ENCODE data around the gene SLX4IP.

SLX4IP gene

DNA sequence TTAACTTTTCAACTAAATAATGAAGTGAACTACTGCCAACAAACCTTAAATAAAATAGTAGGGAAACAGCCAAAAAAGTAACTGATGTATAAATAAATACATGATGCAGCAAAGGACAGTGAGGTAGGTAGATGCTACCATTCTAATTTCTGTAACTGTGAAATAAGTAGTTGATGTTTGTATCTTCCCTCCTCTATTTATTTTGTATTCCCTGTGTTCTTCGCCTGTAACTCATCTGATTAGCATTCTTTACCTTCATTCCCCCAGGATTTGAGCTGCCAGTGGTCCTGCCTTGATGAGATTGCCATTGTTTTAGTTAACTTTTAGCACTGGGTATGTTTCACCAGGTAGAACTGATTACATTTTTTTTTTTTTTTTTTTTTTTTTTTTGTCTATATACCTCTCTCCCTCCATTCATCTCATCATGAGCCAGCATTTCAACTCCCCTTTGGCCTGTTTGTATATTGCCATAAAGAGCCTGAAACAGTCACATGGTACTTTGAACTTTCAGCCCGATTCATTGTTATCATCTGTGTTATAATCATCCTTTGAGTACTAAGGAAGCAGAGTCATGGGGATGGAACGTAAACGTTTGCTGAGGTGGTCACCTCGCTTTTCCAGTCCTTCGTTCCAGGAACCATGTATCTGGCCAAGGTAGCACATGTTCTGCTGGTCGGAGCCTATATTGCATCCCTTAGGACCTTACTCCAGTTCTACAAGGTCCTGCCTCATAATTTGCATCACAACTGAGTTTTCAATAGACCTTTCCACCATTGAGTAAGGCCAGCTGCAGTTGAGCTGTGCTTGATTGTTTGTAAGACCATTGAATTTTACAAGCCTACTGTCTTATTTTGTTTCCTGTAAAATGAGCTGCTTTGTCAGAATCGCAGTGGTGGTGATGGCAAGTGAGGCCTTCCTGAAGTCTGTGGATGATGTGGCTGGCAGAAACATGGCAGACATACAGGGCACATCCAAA is 131.1 kb downstream of the SLX4IP start:
- H3K4me3 ChIP-seq (ENCODE audit: low read length) = no peak overlapping the region
- no peak overlapping the region for H3K9ac ChIP-seq (ENCODE audit: low read length)
- no peaks in the 10 kb centered on the region for H3K27me3 ChIP-seq (ENCODE audit: control insufficient read depth, insufficient read depth, low read length)
- H3K36me3 ChIP-seq (ENCODE audit: control insufficient read depth, insufficient read depth, low read length) = no peaks in the 10 kb centered on the region
- H3K4me1 ChIP-seq (ENCODE audit: control insufficient read depth, insufficient read depth, low read length) = no peaks in the 10 kb centered on the region
- no peak overlapping the region for H3K27ac ChIP-seq (ENCODE audit: low read depth, low read length)

DNA sequence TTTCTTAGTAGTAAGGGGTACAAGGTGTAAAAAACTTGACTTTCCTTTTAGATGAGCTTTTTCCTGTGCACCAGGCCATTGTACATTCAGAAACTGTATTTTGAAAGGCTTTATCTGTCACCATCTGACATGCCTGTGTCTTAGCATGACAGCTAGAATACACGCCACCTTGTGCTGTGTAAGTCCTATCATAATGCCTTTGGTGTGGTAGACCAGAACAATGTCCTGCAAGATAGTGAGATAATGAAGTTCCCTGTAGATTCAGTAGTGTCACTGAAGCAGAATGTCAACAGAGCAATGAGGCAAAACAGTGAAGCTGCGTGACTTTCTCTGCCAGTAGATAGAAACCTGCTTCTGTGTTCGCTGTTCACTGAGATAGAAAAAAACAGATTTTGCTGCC is 132.9 kb downstream of the SLX4IP start:
- Histone ChIP-seq H3K36me3 (ENCODE audit: control insufficient read depth, insufficient read depth, low read length) (no peaks in the 10 kb centered on the region), H3K9ac (ENCODE audit: low read length) (no peak overlapping the region), H3K27me3 (ENCODE audit: control insufficient read depth, insufficient read depth, low read length) (no peaks in the 10 kb centered on the region), H3K27ac (ENCODE audit: low read depth, low read length) (no peak overlapping the region), H3K4me1 (ENCODE audit: control insufficient read depth, insufficient read depth, low read length) (no peaks in the 10 kb centered on the region), H3K4me3 (ENCODE audit: low read length) (no peak overlapping the region)

DNA sequence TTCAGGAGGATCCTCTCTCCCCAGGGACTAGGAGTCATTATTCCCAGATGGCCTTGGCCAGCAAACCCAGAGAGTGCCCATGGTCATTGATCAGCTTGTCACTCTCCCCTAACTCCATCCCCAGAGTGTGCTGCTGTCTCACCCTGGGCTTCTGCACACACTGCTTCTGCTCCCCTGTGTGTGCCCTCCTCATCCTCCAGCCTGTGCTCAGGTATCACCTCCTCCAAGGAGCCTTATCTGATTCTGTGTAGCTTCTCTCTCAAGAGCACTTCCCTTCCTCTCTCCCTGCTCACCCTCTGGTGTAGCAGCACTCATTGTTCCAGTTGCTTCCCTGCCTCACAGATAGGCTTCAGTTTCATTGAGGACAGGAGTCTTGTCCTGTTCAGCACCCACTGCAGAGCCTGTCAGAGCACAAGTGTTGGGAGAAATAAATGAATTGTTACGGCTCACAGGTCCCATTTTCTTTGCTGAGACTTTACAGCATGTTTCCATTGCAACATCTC is 136.3 kb downstream of the SLX4IP start:
- H3K4me1 ChIP-seq (ENCODE audit: control insufficient read depth, insufficient read depth, low read length) = no peaks in the 10 kb centered on the region
- H3K27me3 ChIP-seq (ENCODE audit: control insufficient read depth, insufficient read depth, low read length) = no peaks in the 10 kb centered on the region
- H3K4me3 ChIP-seq (ENCODE audit: low read length) = no peak overlapping the region
- H3K36me3 ChIP-seq (ENCODE audit: control insufficient read depth, insufficient read depth, low read length) = no peaks in the 10 kb centered on the region
- H3K27ac ChIP-seq (ENCODE audit: low read depth, low read length) = no peak overlapping the region
- H3K9ac ChIP-seq (ENCODE audit: low read length) = no peak overlapping the region

DNA sequence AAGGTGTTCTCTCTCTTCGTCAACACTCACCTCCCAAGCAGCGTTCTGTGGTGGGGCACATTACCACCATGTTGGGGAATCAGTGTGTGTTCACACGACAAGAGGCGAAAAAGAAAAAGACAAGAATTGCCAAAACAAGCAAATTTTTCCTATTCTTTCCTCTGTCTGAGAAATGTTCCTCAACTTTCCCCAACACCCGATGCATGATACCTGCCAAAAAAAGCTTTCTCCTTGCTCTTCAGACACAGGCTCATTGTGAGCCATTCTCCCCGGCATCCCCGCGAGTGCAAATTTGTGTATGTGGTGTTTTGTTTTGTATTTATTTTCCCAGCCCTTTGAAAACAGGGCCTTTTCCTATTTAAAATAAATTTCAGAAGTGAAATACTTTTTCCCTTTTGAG is 137.7 kb downstream of the SLX4IP start:
- Histone ChIP-seq H3K4me1 (ENCODE audit: control insufficient read depth, insufficient read depth, low read length) (no peaks in the 10 kb centered on the region), H3K36me3 (ENCODE audit: control insufficient read depth, insufficient read depth, low read length) (no peaks in the 10 kb centered on the region), H3K27me3 (ENCODE audit: control insufficient read depth, insufficient read depth, low read length) (no peaks in the 10 kb centered on the region), H3K9ac (ENCODE audit: low read length) (no peak overlapping the region), H3K27ac (ENCODE audit: low read depth, low read length) (no peak overlapping the region), H3K4me3 (ENCODE audit: low read length) (no peak overlapping the region)

DNA sequence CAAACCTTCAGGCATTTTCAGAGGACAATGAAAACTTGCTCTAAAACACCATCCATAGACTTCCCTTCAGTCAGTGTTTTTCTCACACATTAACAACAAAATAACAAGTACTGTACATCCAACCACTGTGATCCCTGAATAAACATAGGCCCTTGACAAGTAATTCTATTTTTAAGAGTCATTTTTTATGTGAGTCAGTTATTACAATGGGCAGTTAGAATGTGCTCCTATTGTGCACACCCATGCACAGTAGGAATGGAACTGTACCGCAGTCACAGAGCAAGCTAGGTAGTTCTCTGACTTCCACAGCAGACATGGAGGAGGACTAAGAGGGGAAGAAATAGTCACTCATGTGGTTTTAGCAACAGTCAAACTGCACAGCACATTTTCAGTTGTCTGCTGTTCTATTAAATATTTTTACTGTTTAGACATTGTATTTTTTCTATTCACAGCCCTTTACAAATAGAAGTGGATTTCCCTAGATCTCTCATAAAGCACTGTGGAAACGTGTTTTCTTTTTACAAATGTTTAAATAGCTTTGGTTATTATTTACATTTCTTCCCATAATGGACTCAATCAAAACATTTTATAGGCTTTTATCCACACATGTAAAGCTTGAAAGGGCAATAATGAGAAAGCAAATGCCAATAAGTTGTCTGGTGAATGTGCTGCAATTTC is 138.3 kb downstream of the SLX4IP start:
- H3K27ac ChIP-seq (ENCODE audit: low read depth, low read length) = no peak overlapping the region

DNA sequence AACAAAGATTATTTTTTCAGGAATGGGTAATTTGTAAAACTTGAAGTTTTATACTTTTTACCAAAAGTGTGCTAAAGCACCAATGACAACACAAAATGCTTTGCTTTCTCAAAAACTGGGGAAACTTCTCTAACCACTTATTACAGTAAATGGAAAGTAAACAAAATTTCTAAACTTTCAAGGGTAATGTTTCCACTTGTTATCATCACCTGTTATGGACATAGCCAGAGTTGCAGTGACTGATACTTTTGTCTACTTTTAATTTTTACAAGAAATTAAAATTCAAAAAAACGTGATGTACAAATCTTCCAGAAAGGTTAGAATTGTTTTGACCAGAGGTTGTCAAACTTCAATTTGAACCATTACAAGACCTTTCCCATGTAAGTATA is 138.8 kb downstream of the SLX4IP start:
- no peak overlapping the region for H3K4me3 ChIP-seq (ENCODE audit: low read length)
- H3K36me3 ChIP-seq (ENCODE audit: control insufficient read depth, insufficient read depth, low read length) = no peaks in the 10 kb centered on the region
- H3K9ac ChIP-seq (ENCODE audit: low read length) = no peak overlapping the region
- H3K4me1 ChIP-seq (ENCODE audit: control insufficient read depth, insufficient read depth, low read length) = no peaks in the 10 kb centered on the region
- H3K27ac ChIP-seq (ENCODE audit: low read depth, low read length) = no peak overlapping the region
- no peaks in the 10 kb centered on the region for H3K27me3 ChIP-seq (ENCODE audit: control insufficient read depth, insufficient read depth, low read length)

More for the DNA sequence above, 138.3 kb downstream of the SLX4IP start:
- no peak overlapping the region for H3K9ac ChIP-seq (ENCODE audit: low read length)
- H3K4me1 ChIP-seq (ENCODE audit: control insufficient read depth, insufficient read depth, low read length) = no peaks in the 10 kb centered on the region
- H3K27me3 ChIP-seq (ENCODE audit: control insufficient read depth, insufficient read depth, low read length) = no peaks in the 10 kb centered on the region
- H3K4me3 ChIP-seq (ENCODE audit: low read length) = no peak overlapping the region
- H3K36me3 ChIP-seq (ENCODE audit: control insufficient read depth, insufficient read depth, low read length) = no peaks in the 10 kb centered on the region

DNA sequence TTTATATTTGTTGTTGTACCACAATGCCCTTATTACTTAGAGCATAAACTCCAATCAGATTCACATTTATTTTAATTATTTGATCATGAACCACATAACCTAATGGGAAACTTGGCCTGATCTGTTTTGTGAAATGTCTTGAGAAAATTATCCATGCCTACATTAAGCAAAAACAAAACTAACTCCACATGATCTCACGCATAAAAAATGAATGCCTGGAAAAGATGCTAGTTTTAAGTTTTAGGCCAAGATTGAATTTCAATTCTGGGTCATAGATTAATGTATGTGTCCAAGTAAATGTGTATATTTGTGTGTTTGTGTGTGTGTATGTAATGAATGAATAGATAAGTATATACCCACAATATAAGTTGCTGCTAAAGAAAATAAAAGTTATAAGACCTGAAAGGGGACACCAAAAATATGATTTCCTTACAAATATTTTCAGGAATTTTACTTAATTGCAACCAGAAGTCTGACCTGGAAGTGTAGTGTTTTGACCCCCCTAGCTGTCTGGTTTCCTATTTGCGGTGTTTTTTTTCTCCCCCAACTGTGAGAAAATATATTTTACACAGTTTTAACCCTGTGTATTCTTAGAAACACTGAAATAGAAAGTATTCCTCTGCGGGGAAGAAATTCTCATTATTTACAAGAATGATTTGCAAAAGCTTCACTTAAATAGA is 141.4 kb downstream of the SLX4IP start:
- no peak overlapping the region for H3K9ac ChIP-seq (ENCODE audit: low read length)
- no peak overlapping the region for H3K27ac ChIP-seq (ENCODE audit: low read depth, low read length)
- H3K27me3 ChIP-seq (ENCODE audit: control insufficient read depth, insufficient read depth, low read length) = no peaks in the 10 kb centered on the region
- no peak overlapping the region for H3K4me3 ChIP-seq (ENCODE audit: low read length)
- no peaks in the 10 kb centered on the region for H3K36me3 ChIP-seq (ENCODE audit: control insufficient read depth, insufficient read depth, low read length)
- no peaks in the 10 kb centered on the region for H3K4me1 ChIP-seq (ENCODE audit: control insufficient read depth, insufficient read depth, low read length)

DNA sequence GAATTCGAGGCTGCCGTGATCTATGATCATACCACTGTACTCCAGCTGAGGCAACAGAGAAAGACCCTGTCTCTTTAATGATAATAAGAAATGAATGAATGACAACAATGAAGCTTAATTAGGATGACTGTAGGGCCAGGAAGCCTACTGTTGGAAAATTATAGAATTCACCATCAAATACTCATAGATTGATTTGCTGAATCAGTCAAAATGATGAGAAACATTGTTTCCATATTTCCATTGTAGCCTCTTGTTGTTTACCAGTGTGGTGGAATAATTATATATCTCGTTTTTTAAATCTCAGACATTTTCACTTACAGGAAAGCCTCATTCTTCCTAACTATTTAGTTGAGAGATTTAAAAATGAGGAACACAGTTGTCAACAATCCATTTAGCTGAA is 142.5 kb downstream of the SLX4IP start:
- no peaks in the 10 kb centered on the region for H3K4me1 ChIP-seq (ENCODE audit: control insufficient read depth, insufficient read depth, low read length)
- no peak overlapping the region for H3K27ac ChIP-seq (ENCODE audit: low read depth, low read length)
- no peaks in the 10 kb centered on the region for H3K27me3 ChIP-seq (ENCODE audit: control insufficient read depth, insufficient read depth, low read length)
- no peak overlapping the region for H3K9ac ChIP-seq (ENCODE audit: low read length)
- H3K4me3 ChIP-seq (ENCODE audit: low read length) = no peak overlapping the region
- H3K36me3 ChIP-seq (ENCODE audit: control insufficient read depth, insufficient read depth, low read length) = no peaks in the 10 kb centered on the region

DNA sequence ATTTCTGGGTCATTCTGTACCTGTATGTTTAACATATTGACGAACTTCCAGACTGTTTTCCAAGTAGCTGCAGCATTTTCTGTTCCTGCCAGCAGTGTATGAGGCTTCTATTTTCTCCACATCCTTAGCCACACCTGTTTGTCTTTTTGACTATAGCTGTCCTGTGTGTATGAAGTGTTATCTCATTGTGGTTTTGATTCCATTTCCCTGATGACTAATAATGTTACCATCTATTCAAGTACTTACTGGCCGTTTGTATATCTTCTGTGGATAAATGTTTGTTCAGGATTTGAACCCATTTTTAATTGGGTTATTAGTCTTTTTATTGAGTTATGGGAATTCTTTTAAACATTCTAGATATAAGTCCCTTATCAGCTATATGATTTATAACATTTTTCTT is 143.5 kb downstream of the SLX4IP start:
- no peak overlapping the region for H3K9ac ChIP-seq (ENCODE audit: low read length)
- H3K4me1 ChIP-seq (ENCODE audit: control insufficient read depth, insufficient read depth, low read length) = no peaks in the 10 kb centered on the region
- H3K36me3 ChIP-seq (ENCODE audit: control insufficient read depth, insufficient read depth, low read length) = no peaks in the 10 kb centered on the region
- H3K27me3 ChIP-seq (ENCODE audit: control insufficient read depth, insufficient read depth, low read length) = no peaks in the 10 kb centered on the region
- no peak overlapping the region for H3K27ac ChIP-seq (ENCODE audit: low read depth, low read length)
- H3K4me3 ChIP-seq (ENCODE audit: low read length) = no peak overlapping the region

DNA sequence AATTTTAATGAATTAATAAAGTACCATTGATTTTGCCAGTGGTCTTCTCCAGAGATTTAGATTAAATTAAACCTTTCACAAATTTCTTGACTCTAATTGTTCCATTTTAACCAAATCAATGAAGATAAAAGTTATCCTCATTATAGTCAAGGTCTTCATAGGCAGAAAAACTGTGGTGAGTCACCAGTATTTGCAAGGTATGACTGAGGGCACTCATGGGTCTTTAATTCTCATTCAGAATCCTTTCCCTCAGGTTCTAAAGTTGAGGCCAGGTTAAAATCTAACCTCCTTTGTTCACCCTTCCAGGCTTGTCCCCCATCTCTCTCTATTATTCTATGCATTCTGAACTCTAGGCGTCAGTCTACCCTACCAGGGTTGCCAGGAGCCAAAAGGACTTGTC is 144.8 kb downstream of the SLX4IP start:
- Histone ChIP-seq H3K36me3 (ENCODE audit: control insufficient read depth, insufficient read depth, low read length) (no peaks in the 10 kb centered on the region), H3K4me1 (ENCODE audit: control insufficient read depth, insufficient read depth, low read length) (no peaks in the 10 kb centered on the region), H3K4me3 (ENCODE audit: low read length) (no peak overlapping the region), H3K27ac (ENCODE audit: low read depth, low read length) (no peak overlapping the region), H3K9ac (ENCODE audit: low read length) (no peak overlapping the region), H3K27me3 (ENCODE audit: control insufficient read depth, insufficient read depth, low read length) (no peaks in the 10 kb centered on the region)

DNA sequence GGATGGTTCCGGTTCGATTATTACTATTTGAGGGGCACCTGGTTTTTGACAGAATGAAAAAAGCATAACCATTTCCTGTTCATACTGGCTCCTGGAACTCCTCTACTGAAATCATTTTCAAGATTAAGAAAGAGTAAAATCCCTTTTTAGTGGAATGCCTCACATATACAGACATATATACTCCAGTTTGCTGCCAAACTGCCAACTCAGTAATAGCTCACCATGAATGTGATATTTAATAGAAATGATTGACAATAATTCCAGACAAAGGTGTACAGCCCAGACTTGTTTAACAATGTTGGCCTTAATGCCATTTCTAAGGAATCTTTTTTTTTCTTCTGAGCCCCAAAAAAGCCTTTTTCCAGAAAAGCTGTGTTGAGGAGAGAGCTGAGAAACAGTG is 145.6 kb downstream of the SLX4IP start:
- H3K36me3 ChIP-seq (ENCODE audit: control insufficient read depth, insufficient read depth, low read length) = no peaks in the 10 kb centered on the region
- no peak overlapping the region for H3K4me3 ChIP-seq (ENCODE audit: low read length)
- H3K27me3 ChIP-seq (ENCODE audit: control insufficient read depth, insufficient read depth, low read length) = no peaks in the 10 kb centered on the region
- H3K4me1 ChIP-seq (ENCODE audit: control insufficient read depth, insufficient read depth, low read length) = no peaks in the 10 kb centered on the region
- H3K27ac ChIP-seq (ENCODE audit: low read depth, low read length) = no peak overlapping the region
- no peak overlapping the region for H3K9ac ChIP-seq (ENCODE audit: low read length)

DNA sequence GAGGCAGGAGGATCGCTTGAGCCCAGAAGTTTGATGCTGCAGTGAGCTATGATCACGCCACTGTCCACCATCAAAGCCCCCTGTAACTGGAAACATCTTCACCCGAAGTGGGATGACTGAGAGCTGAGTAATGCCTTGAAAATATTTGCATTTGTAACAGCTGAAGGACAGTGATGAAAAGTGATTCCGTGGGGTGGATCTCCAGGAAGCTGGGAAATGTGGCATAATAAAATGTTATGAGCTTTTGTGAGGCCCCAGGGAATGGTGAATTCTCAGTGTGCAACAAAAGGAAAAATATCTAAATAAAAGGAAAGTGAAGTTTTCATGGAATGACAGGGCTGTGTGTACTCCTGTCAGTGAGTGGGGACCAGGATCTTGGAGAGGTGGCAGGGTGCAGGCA is 146.7 kb downstream of the SLX4IP start:
- no peak overlapping the region for H3K9ac ChIP-seq (ENCODE audit: low read length)
- H3K4me1 ChIP-seq (ENCODE audit: control insufficient read depth, insufficient read depth, low read length) = no peaks in the 10 kb centered on the region
- H3K36me3 ChIP-seq (ENCODE audit: control insufficient read depth, insufficient read depth, low read length) = no peaks in the 10 kb centered on the region
- no peaks in the 10 kb centered on the region for H3K27me3 ChIP-seq (ENCODE audit: control insufficient read depth, insufficient read depth, low read length)
- H3K4me3 ChIP-seq (ENCODE audit: low read length) = no peak overlapping the region
- no peak overlapping the region for H3K27ac ChIP-seq (ENCODE audit: low read depth, low read length)

Measured in rectal smooth muscle tissue (tissue), 1 donor.